WI38 (cell line): ENCODE results near the gene HHAT.
"Not testable (repeated sequence)": the region's sequence is repeated elsewhere in the genome, so short reads cannot be mapped to it uniquely, and the experiment has no call there.

Source experiments
- H3K4me3 ChIP-seq: 2 replicates; pipeline ENCODE4 v1.5.1; 2011; ENCODE audit warnings: low read depth, mild to moderate bottlenecking, control low read depth, low read length
- TF ChIP-seq, protein P1 (sequence below): IDR thresholded peaks from 2 replicates; pipeline ENCODE4 v1.5.1; 2012; ENCODE audit warnings: low read depth, mild to moderate bottlenecking, control low read depth, low read length

HHAT gene

GRCh38 chr1:210396541-210396940 is 67.8 kb downstream of the HHAT start:
- TF ChIP-seq, protein P1, sequence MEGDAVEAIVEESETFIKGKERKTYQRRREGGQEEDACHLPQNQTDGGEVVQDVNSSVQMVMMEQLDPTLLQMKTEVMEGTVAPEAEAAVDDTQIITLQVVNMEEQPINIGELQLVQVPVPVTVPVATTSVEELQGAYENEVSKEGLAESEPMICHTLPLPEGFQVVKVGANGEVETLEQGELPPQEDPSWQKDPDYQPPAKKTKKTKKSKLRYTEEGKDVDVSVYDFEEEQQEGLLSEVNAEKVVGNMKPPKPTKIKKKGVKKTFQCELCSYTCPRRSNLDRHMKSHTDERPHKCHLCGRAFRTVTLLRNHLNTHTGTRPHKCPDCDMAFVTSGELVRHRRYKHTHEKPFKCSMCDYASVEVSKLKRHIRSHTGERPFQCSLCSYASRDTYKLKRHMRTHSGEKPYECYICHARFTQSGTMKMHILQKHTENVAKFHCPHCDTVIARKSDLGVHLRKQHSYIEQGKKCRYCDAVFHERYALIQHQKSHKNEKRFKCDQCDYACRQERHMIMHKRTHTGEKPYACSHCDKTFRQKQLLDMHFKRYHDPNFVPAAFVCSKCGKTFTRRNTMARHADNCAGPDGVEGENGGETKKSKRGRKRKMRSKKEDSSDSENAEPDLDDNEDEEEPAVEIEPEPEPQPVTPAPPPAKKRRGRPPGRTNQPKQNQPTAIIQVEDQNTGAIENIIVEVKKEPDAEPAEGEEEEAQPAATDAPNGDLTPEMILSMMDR = no peak
- H3K4me3 ChIP-seq = no peak overlapping the region

DNA sequence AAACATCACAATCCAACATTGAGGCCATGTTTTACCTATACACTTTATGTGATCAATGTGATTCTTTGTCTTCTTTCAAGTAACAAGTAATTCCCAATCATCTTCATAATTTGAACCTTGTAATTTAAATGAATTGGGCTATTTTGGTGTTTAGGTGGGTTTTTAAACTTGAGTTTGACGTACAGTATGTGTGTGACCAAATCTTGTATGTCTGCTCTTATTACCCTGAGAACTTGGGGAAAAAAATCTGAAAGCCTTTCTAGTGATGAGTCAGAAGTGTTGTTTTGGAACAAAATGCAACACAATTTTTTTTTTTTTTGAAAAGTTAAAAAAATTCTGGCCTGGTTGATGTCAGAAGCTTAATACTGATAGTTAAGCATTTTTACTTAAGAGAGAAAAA is 68.5 kb downstream of the HHAT start:
- TF ChIP-seq, protein P1 = no peak
- H3K4me3 ChIP-seq = no peak overlapping the region

GRCh38 chr1:210397681-210398080 is 69.0 kb downstream of the HHAT start:
- TF ChIP-seq, protein P1 = no peak

GRCh38 chr1:210398466-210398865 is 69.8 kb downstream of the HHAT start:
- TF ChIP-seq, protein P1 = no peak
- no peak overlapping the region for H3K4me3 ChIP-seq

More at GRCh38 chr1:210397681-210398080, 69.0 kb downstream of the HHAT start:
- H3K4me3 ChIP-seq = no peak overlapping the region

DNA sequence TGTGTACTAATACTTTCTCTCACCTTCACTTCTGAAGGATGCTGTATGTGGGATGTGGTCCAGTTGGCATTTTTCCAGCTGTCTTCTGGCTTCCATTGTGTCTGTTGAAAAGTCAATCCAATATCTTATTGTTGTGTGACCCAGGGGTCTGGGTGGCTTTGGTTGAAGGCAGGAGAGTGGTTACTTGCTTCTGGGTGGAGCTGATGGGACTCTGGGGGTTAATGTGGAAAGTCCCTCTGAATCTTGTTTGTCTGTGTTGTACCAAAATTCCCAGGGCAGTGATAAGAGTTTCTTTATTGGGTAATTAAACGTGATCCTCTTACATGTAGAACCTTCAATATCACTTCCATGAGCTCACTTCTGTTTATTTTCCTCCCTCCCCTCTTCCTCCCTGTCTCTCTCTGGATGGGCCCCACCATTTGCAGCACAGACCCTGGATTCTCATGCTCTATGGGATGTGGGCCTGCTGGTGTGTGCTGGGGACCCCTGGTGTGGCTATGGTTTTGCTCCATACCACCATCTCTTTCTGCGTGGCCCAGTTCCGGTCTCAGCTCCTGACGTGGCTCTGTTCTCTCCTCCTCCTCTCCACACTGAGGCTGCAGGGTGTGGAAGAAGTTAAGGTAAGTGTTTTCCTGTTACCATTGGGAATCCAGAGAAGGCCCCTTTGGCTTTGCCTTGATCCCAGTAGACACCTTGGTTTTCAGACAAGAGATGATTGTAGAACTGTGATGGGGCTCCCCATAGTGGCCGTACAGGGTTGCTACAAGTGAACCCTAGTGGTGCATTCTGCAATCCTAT is 71.5 kb downstream of the HHAT start:
- TF ChIP-seq, protein P1 = peak; percentile 91
- no peak overlapping the region for H3K4me3 ChIP-seq

GRCh38 chr1:210402560-210402959 is 73.9 kb downstream of the HHAT start:
- TF ChIP-seq, protein P1 = no peak

GRCh38 chr1:210405316-210405715 is 76.6 kb downstream of the HHAT start:
- no peak overlapping the region for H3K4me3 ChIP-seq
- TF ChIP-seq, protein P1 = no peak

More at GRCh38 chr1:210402560-210402959, 73.9 kb downstream of the HHAT start:
- H3K4me3 ChIP-seq = no peak overlapping the region

DNA sequence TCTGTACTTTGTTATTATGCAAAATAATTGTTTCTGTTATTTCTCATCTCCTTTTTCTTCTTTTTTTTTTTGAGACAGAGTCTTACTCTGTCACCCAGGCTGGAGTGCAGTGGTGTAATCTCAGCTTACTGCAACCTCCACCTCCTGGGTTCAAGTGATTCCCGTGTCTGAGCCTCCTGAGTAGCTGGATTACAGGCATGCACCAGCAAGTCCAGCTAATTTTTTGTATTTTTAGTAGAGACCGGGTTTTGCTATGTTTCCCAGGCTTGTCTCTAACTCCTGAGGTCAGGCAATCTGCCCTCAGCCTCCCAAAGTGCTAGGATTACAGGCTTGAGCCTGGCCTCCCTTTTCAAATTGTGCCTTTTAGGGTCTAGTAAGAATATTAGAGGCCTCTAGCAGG is 77.6 kb downstream of the HHAT start:
- H3K4me3 ChIP-seq = not testable (repeated sequence)
